GM18873 (cell line): ENCODE results near the gene MAT1A.

Source experiments
- ATAC-seq: cut with Tn5 transposase; IDR thresholded peaks from one replicate; pipeline ENCODE4 v1.9.1; 2021; ENCODE audit warnings: mild to moderate bottlenecking, moderate library complexity, moderate number of reproducible peaks; ENCODE audit not compliant: unreplicated experiment, low FRiP score

Gene MAT1A

DNA sequence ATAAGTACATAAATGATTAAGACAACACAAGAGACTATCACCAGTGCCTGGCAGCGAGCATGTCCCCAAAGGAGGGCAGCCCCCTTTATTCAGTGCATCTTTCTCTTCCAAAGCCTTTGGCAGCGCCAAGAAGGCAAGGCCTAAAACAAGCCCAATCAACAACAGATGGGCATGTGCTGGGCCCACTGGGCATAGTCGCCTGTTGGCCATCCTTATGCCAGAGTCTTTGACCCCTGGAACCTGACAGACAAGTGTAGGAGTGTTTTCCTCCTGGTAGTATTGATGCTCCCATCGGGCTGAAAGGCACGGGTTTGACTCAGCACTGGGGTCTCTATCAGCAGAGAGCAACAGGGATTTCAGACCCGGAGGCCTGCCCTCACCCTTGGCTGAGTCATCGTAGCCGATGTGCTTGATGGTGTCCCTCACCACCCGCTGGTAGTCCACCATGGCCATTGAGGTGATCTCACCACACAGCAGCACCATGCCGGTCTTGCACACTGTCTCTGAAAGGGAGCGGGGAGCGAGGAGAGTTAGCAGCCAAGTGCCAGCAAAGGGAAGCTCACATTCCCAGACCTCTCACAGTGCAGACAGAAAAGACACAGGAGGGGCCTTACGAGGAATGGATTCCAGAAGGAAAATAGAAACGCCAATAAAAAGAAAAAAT, 5.8 kb downstream of the MAT1A start:
- ATAC-seq, result no peak

GRCh38 chr10:80283119-80283518, 6.3 kb downstream of the MAT1A start:
- no peak for ATAC-seq

- no peak for ATAC-seq
Measured at GRCh38 chr10:80281784-80282765, 7.4 kb downstream of the MAT1A start.

- ATAC-seq, result no peak
Measured at GRCh38 chr10:80281292-80281691, 8.2 kb downstream of the MAT1A start.

- ATAC-seq, result no peak
Measured at GRCh38 chr10:80280071-80280800, 9.2 kb downstream of the MAT1A start.

DNA sequence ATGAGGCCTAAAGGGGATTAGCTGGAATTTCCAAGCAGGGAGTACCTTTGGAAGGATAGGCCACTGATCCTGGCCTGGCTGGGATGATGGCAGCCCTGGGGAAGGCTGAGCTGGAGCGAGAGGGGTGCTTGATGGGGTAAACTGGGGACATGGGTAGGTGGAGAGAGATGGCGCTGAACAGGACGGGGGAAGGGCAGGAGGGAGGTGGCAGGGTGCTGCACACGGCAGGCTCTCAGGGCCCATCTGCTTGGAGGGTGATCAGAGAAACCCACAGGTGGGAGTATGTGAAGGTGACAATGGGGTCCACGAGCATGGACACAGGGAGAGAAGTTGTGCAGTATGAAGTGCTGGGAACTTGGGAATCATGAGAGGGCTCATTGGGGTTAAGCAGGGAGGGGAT, 10.3 kb downstream of the MAT1A start:
- ATAC-seq, result no peak

DNA sequence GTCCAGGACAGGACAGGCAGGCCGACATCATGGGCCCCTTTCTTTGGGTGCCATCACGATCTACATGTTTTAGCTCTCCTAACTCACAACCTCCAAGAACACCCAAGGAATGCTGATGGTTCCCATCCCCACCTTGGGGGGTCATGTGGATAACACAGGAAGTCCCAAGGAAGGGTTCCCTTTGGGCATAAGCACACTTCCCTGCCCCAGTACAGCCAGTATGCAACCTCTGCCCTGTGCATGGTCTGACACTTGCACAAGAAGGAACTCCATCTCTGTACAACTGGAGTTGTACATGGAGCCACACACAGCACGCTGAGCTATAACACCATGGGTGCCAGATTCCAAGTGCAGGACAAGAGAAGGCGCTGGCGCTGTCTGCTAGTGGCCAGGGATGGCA, 11.0 kb downstream of the MAT1A start:
- no peak for ATAC-seq

- ATAC-seq, result no peak
Measured at GRCh38 chr10:80277567-80278250, 11.7 kb downstream of the MAT1A start.

DNA sequence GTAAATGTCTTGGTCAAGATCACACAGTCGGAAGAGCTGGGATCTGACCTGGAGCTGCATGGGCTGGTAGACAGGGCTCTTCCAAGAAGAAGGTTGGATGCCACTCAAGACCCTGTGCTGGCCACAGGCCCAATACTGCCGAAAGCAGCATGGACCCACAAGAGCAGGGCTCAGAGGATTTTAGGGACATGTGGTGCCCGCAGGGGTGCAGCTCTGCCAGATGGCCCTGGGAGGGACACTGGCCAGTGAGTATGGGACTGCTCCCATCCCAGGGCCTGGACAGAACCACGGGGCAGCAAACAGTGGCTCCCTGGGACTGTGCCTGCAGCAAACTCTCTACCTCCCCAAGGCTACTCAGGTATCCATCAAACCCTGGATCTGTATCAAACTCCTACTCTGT, 12.4 kb downstream of the MAT1A start:
- no peak for ATAC-seq

- no peak for ATAC-seq
Measured at GRCh38 chr10:80276335-80276734, 13.1 kb downstream of the MAT1A start.

GRCh38 chr10:80275756-80276155, 13.7 kb downstream of the MAT1A start:
- ATAC-seq, result no peak

DNA sequence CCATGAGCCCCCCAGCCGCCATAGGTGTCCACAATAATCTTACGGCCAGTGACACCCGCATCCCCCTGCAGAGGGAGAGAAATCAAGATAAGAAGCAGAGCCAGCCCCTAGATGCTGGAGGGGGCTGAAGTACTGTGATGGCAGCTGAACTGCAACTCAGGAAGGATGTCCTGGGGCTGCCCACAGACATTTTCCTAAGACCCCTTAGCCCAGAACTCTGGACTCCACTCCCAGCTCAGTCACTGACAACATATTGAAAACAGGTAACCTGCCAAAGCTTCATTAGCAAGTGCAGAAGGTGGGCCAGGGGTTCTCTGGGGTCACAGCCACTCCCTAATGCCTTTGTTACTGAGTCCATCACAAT, 14.3 kb downstream of the MAT1A start:
- ATAC-seq, result no peak

GRCh38 chr10:80274396-80275134, 14.9 kb downstream of the MAT1A start:
- ATAC-seq, result no peak

DNA sequence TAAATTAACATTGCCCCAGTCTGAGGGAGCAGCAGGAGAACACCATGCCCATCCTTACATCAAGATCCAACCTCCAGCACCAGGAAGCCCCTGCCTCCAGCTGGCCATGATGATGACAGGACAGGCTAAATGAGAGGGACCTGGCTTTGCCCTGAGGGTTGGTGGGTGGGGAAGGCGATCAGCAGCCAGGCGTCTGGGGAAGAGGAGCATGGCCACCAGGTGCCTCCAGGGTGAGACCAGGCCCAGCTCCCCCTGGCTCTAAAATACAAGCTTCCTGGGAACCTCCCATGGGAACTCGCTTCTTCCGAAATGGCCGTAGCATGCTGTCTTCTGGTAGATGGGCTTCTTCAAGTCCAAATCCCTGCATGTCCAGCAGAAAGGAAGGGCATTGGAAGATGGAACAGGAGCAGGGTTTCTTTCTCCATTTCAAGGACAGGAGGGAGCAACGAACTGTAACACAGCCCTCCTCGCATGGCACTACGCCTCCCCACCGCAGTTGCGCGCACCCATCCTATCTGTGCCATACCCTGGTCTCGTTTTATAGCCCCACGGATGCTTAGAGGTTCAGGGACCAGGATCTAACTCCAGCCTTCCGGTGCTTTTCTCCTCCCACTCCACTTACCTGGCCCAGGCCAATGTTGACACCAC, 15.8 kb downstream of the MAT1A start:
- ATAC-seq, result no peak

GRCh38 chr10:80272793-80273522, 16.5 kb downstream of the MAT1A start:
- ATAC-seq, result no peak

- ATAC-seq, result no peak
Measured at GRCh38 chr10:80271416-80271815, 18.0 kb downstream of the MAT1A start.

DNA sequence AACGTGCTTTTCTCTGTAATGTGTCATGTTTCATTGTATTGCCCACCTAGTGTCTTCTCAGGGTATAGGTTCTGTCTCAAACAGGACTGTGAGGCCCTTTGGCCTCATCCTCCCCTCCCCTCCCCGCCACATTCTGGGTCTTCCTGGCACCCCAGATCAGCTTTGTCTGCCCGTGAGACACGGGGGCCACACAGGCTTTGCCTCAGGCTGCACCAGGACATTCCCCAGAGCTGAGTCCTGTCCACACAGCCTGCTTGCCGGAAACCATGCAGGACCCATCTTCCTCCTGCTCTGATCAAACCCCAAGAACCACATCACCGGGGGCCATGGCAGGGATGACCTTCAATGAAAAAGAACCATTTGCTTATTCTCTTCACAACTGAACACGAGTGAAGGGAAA, 18.6 kb downstream of the MAT1A start:
- ATAC-seq, result no peak

GRCh38 chr10:80268938-80269588, 20.4 kb downstream of the MAT1A start:
- ATAC-seq, result no peak
